Neural crest cell (in vitro differentiated cells): ENCODE data around the gene TCTN1. TPM values are rescaled to one million over a fixed set of nuclear protein-coding genes. Genes with fewer than 3 reads are reported as not detected.
"Not testable (repeated sequence)": the region's sequence is repeated elsewhere in the genome, so short reads cannot be mapped to it uniquely, and the experiment has no call there.

Experiments used
- DNase-seq: peaks from one replicate; pipeline ENCODE4 v3.0.0; 2021; ENCODE audit warnings: low read depth, mixed read lengths, low spot score
- H3K27ac Mint-ChIP-seq: one replicate; pipeline ENCODE4 v1.8.0; 2021; ENCODE audit warnings: mild to moderate bottlenecking, mixed read lengths; ENCODE audit not compliant: unreplicated experiment
- H3K27me3 Mint-ChIP-seq: 2 replicates; pipeline ENCODE4 v1.8.0; 2021; ENCODE audit warnings: low read depth, mild to moderate bottlenecking, mixed read lengths
- H3K36me3 Mint-ChIP-seq: 2 replicates; pipeline ENCODE4 v1.8.0; 2021; ENCODE audit warnings: low read depth, mild to moderate bottlenecking, mixed read lengths
- H3K4me1 Mint-ChIP-seq: 2 replicates; pipeline ENCODE4 v1.8.0; 2021; ENCODE audit warnings: mixed read lengths
- H3K4me3 Mint-ChIP-seq: one replicate; pipeline ENCODE4 v1.8.0; 2021; ENCODE audit warnings: mild to moderate bottlenecking, mixed read lengths
- H3K9me3 Mint-ChIP-seq: 2 replicates; pipeline ENCODE4 v1.8.0; 2021; ENCODE audit warnings: mixed read lengths
- total RNA-seq: library from RNA; stranded (reverse); gene quantifications from 2 replicates; pipeline ENCODE4 v1.2.1, GENCODE V29; 2021
- TF ChIP-seq, protein P1 (sequence below): fragments of 200-600 bp; sonication (generic); conservative IDR thresholded peaks from 2 replicates; pipeline ENCODE4 v1.5.0; 2021; ENCODE audit warnings: antibody characterized with exemption, mild to moderate bottlenecking

TCTN1 gene
- total RNA-seq, 1 donor from 2014 or later, result 58.1 TPM

GRCh38 chr12:110647631-110648040 is 33.7 kb downstream of the TCTN1 start:
- DNase-seq, result no peak
- H3K9me3 Mint-ChIP-seq, result no peaks in the 10 kb centered on the region
- peaks cover 19% of the 10 kb centered on the region for H3K4me1 Mint-ChIP-seq
- H3K36me3 Mint-ChIP-seq, result peaks cover 9% of the 10 kb centered on the region
- TF ChIP-seq, protein P1, sequence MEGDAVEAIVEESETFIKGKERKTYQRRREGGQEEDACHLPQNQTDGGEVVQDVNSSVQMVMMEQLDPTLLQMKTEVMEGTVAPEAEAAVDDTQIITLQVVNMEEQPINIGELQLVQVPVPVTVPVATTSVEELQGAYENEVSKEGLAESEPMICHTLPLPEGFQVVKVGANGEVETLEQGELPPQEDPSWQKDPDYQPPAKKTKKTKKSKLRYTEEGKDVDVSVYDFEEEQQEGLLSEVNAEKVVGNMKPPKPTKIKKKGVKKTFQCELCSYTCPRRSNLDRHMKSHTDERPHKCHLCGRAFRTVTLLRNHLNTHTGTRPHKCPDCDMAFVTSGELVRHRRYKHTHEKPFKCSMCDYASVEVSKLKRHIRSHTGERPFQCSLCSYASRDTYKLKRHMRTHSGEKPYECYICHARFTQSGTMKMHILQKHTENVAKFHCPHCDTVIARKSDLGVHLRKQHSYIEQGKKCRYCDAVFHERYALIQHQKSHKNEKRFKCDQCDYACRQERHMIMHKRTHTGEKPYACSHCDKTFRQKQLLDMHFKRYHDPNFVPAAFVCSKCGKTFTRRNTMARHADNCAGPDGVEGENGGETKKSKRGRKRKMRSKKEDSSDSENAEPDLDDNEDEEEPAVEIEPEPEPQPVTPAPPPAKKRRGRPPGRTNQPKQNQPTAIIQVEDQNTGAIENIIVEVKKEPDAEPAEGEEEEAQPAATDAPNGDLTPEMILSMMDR, result no peak
- H3K4me3 Mint-ChIP-seq, result no peak overlapping the region
- no peak overlapping the region for H3K27ac Mint-ChIP-seq
- no peaks in the 10 kb centered on the region for H3K27me3 Mint-ChIP-seq

- no peaks in the 10 kb centered on the region for H3K27me3 Mint-ChIP-seq
- H3K4me1 Mint-ChIP-seq, result peaks cover 26% of the 10 kb centered on the region
- no peak overlapping the region for H3K4me3 Mint-ChIP-seq
- TF ChIP-seq, protein P1, result no peak
- no peaks in the 10 kb centered on the region for H3K9me3 Mint-ChIP-seq
- peak overlapping the region; percentile 23 for H3K27ac Mint-ChIP-seq
- DNase-seq, result no peak
- peaks cover 9% of the 10 kb centered on the region for H3K36me3 Mint-ChIP-seq
These were observed 35.5 kb downstream of the TCTN1 start for GRCh38 chr12:110649341-110649847.

DNA sequence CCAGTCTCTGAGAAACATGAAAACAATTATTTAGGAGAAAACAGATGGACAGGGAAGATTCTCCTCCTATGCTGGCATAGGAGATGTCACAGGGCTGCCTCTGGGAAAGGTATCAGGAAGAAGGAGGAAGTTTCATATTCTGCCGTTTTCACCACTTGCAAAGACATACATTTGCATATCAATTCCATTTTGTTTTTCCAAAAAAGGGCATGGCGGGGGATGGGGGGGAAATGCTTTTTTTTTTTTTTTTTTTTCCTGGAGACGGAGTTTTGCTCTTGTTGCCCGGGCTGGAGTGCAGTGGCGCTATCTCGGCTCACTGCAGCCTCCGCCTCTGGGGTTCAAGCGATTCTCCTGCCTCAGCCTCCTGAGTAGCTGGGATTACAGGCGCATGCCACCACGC is 40.3 kb downstream of the TCTN1 start:
- peaks cover 12% of the 10 kb centered on the region for H3K36me3 Mint-ChIP-seq
- not testable (repeated sequence) for H3K27me3 Mint-ChIP-seq, H3K4me3 Mint-ChIP-seq, DNase-seq, H3K27ac Mint-ChIP-seq, H3K9me3 Mint-ChIP-seq
- peaks cover 22% of the 10 kb centered on the region for H3K4me1 Mint-ChIP-seq

- peak overlapping the region; percentile 24 for H3K27ac Mint-ChIP-seq
- no peak for DNase-seq
- H3K36me3 Mint-ChIP-seq, result peaks cover 7% of the 10 kb centered on the region
- H3K4me3 Mint-ChIP-seq, result no peak overlapping the region
- H3K27me3 Mint-ChIP-seq, result no peaks in the 10 kb centered on the region
- TF ChIP-seq, protein P1, result no peak
- H3K4me1 Mint-ChIP-seq, result peaks cover 12% of the 10 kb centered on the region
- H3K9me3 Mint-ChIP-seq, result no peaks in the 10 kb centered on the region
These were observed 42.2 kb downstream of the TCTN1 start for GRCh38 chr12:110656071-110656655.

DNA sequence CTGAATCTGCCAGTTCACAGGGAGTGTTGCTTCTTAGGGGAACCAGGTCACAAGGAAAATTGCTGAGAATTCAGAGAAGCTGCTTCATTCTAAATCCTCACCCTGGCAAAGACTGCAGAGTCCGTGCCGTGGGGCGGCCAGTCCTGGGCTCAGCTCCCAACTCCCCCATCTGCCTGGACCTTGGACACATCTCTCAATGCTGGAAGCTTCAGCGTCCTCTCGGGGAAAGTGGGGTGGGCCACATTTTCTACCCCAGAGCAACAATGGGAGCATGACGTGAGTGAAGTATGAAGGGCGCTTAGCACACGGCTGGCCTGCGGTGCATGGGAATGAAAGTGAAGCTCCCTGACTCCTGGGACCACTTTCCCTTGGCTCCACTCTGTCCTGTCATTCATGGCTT is 43.8 kb downstream of the TCTN1 start:
- H3K4me1 Mint-ChIP-seq, result peaks cover 12% of the 10 kb centered on the region
- no peak overlapping the region for H3K4me3 Mint-ChIP-seq
- peak overlapping the region; percentile 71 for H3K27ac Mint-ChIP-seq
- TF ChIP-seq, protein P1, result no peak
- DNase-seq, result no peak
- H3K36me3 Mint-ChIP-seq, result peaks cover 3% of the 10 kb centered on the region
- H3K9me3 Mint-ChIP-seq, result no peaks in the 10 kb centered on the region
- no peaks in the 10 kb centered on the region for H3K27me3 Mint-ChIP-seq

GRCh38 chr12:110658242-110658641 is 44.3 kb downstream of the TCTN1 start:
- DNase-seq, result no peak
- peaks cover 3% of the 10 kb centered on the region for H3K36me3 Mint-ChIP-seq
- peak overlapping the region; percentile 71 for H3K27ac Mint-ChIP-seq
- H3K27me3 Mint-ChIP-seq, result no peaks in the 10 kb centered on the region
- TF ChIP-seq, protein P1, result no peak
- H3K4me1 Mint-ChIP-seq, result peaks cover 12% of the 10 kb centered on the region
- H3K9me3 Mint-ChIP-seq, result no peaks in the 10 kb centered on the region
- no peak overlapping the region for H3K4me3 Mint-ChIP-seq
